Measurements from ENCODE around the gene ANKRD65.
"Not testable (repeated sequence)": the region's sequence is repeated elsewhere in the genome, so short reads cannot be mapped to it uniquely, and the experiment has no call there.

DNA sequence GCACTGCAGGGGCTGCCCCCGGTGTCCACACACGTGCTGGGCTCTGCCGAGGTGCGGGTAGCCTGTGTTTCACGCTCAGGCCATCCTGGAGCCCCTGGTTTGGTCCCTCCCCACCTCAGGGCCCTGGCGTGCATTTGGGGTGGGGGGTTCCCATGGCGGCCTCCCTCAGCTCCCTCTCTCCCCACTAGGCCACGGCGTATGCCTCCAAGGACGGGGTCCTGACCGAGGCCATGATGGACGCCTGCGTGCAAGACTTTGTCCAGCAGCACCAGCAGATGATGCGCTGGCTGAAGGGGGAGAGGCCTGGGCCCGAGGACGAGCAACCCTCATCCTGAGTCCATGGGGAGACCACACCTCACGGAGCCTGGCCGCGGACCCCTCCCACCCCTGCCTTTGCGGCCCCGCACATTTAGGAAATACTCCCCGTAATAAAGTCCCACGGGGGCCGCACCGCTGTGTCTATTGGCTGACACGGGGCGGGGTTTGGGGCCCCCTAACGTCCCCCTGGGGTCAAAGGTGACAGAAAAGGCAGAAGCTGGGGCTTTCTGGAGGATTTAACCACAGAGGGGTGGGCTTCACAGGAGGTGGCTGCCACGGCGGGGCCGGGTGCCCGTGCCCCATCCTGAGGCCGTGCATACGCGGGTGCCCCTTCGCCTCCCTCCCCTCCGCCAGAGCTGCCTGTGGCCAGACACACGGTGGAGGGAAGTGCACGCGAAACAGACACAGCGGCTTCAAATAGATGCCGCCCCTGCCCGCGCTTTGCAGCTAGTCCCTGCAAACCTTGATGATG lies 47.3 kb upstream of the ANKRD65 start:
- TF ChIP-seq, protein P1, sequence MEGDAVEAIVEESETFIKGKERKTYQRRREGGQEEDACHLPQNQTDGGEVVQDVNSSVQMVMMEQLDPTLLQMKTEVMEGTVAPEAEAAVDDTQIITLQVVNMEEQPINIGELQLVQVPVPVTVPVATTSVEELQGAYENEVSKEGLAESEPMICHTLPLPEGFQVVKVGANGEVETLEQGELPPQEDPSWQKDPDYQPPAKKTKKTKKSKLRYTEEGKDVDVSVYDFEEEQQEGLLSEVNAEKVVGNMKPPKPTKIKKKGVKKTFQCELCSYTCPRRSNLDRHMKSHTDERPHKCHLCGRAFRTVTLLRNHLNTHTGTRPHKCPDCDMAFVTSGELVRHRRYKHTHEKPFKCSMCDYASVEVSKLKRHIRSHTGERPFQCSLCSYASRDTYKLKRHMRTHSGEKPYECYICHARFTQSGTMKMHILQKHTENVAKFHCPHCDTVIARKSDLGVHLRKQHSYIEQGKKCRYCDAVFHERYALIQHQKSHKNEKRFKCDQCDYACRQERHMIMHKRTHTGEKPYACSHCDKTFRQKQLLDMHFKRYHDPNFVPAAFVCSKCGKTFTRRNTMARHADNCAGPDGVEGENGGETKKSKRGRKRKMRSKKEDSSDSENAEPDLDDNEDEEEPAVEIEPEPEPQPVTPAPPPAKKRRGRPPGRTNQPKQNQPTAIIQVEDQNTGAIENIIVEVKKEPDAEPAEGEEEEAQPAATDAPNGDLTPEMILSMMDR (IDR thresholded peaks at IDR 0.05), result not testable (repeated sequence)
- not testable (repeated sequence) for TF ChIP-seq POLR2A, POLR2AphosphoS5 (IDR thresholded peaks at IDR 0.05)
